NCI-H2227 (cell line): ENCODE measurements around the gene RERE.
"Not testable (repeated sequence)": the region's sequence is repeated elsewhere in the genome, so short reads cannot be mapped to it uniquely, and the experiment has no call there.

Experiments used
- DNase-seq: peaks from one replicate; lab custom pipeline; 2025; ENCODE audit not compliant: unreplicated experiment; lab: John Stamatoyannopoulos, UW

The RERE gene

GRCh38 chr1:8525216-8525557 is 292.3 kb downstream of the RERE start:
- peak; percentile 38 for DNase-seq

GRCh38 chr1:8524627-8525157 is 292.7 kb downstream of the RERE start:
- no peak for DNase-seq

GRCh38 chr1:8523666-8524206 is 293.7 kb downstream of the RERE start:
- no peak for DNase-seq

- DNase-seq = no peak
Measured at GRCh38 chr1:8520483-8520966, 296.9 kb downstream of the RERE start.

GRCh38 chr1:8519167-8519566 is 298.3 kb downstream of the RERE start:
- no peak for DNase-seq

- no peak for DNase-seq
Measured at GRCh38 chr1:8518490-8518801, 299.0 kb downstream of the RERE start.

- DNase-seq = peak; percentile 49
Measured at GRCh38 chr1:8517661-8518489, 299.6 kb downstream of the RERE start.

GRCh38 chr1:8516793-8517556 is 300.5 kb downstream of the RERE start:
- DNase-seq = peak; percentile 10

GRCh38 chr1:8516278-8516777 is 301.1 kb downstream of the RERE start:
- DNase-seq = no peak

- no peak for DNase-seq
Measured at GRCh38 chr1:8512504-8512903, 304.9 kb downstream of the RERE start.

GRCh38 chr1:8510041-8510823 is 307.2 kb downstream of the RERE start:
- peak; percentile 72 for DNase-seq

- no peak for DNase-seq
Measured at GRCh38 chr1:8509579-8509978, 307.9 kb downstream of the RERE start.

- DNase-seq = no peak
Measured at GRCh38 chr1:8506995-8507615, 310.3 kb downstream of the RERE start.

- no peak for DNase-seq
Measured at GRCh38 chr1:8506456-8506855, 311.0 kb downstream of the RERE start.

GRCh38 chr1:8503842-8504241 is 313.6 kb downstream of the RERE start:
- no peak for DNase-seq

GRCh38 chr1:8502949-8503348 is 314.5 kb downstream of the RERE start:
- DNase-seq = not testable (repeated sequence)

- DNase-seq = no peak
Measured at GRCh38 chr1:8497210-8497819, 320.1 kb downstream of the RERE start.

- no peak for DNase-seq
Measured at GRCh38 chr1:8496473-8496872, 321.0 kb downstream of the RERE start.

GRCh38 chr1:8495928-8496401 is 321.5 kb downstream of the RERE start:
- DNase-seq = no peak

GRCh38 chr1:8494681-8495080 is 322.8 kb downstream of the RERE start:
- DNase-seq = no peak
